GM12873 (cell line): ENCODE data around the gene IFT122.

Source experiments
- TF ChIP-seq, protein P1 (sequence below): IDR thresholded peaks from 2 replicates; pipeline ENCODE4 v1.5.1; 2012; ENCODE audit warnings: low read depth, mild to moderate bottlenecking, moderate library complexity, low read length, control low read depth; ENCODE audit not compliant: insufficient read depth; ENCODE audit errors: missing control alignments

Gene IFT122

DNA sequence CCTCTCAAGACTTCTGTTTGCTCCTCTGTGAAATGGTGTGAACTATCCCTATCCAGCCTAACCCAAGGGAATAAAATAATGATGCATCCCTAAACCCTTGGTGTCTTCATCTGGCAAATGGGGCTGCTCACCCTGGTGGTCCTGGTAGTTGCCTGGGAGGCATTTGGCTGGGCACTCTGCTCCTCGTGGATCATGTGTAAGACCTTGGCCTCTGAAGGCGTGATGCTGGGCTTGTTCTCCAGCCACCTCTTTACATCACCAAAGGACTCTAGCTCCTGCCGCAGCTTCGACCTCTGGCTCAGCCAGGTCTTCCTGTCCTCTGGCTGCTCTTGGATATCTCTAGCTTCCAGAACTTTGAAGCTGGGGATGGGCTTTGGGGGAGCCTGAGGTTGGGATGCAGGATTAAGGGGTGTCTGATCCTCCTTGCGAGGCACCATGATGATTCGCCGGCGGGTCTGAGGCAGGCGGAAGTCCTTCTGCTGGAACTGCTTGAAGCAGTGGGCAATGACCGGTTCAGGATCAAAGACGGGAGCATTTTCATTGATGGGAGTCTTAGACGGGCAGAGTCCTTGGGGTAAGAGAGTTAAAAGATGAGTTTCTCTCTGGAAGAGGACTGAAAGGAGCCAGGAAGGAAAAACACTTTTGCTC lies 18.7 kb upstream of the IFT122 start:
- TF ChIP-seq, protein P1, sequence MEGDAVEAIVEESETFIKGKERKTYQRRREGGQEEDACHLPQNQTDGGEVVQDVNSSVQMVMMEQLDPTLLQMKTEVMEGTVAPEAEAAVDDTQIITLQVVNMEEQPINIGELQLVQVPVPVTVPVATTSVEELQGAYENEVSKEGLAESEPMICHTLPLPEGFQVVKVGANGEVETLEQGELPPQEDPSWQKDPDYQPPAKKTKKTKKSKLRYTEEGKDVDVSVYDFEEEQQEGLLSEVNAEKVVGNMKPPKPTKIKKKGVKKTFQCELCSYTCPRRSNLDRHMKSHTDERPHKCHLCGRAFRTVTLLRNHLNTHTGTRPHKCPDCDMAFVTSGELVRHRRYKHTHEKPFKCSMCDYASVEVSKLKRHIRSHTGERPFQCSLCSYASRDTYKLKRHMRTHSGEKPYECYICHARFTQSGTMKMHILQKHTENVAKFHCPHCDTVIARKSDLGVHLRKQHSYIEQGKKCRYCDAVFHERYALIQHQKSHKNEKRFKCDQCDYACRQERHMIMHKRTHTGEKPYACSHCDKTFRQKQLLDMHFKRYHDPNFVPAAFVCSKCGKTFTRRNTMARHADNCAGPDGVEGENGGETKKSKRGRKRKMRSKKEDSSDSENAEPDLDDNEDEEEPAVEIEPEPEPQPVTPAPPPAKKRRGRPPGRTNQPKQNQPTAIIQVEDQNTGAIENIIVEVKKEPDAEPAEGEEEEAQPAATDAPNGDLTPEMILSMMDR = no peak

DNA sequence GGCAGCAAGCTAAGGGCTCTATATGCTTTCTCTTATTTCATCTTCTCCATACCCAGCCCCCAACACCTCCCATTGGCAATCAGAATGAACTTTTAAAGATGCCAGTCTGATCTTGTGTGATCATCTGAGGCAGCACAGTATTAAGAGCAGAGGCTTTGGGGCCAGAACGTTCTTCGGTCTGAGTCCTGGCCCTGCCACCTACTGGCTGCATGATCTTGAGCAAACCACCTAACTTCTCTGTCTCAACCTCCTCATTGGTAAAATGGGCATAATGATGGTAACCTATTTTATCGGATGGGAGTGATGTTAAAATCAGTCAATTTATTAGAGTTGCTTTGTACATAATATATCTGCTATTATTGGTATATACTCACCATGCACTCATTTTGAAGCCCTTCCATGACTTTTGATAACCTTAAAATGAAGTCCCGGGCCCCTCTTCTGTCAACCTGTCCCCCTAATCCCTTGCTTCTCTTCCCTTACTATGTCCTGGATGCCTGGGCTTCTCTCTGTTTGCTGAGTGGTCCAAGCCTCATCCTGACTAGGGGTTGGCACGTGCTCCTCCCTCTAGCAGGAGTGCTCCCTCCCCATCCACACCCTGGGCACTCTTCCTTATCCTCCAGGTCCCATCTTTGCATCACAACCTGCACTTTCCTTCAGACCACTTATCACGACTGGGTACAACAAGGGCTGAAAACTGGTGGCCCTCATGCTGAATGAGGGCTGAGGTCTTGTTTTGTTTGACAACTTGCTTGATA lies 17.9 kb upstream of the IFT122 start:
- TF ChIP-seq, protein P1 = peak; percentile 14

DNA sequence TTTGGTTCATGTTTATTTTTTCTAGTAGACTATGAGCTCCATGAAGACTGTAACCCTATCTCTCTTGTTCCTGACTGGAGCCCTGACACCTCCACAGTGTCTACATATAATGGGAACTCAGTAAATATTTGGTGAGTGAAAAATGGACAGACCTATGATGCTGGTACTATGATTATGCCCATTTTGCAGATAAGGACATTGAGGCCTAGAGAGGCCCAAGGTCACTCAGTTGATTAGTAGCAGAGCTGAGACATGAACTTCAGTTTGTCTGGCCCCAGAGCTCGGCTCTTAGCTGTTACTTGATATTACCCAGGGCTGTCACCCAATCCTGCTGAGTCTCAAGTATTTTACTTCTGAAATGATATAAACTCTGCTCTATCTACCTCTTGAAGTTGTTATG lies 17.1 kb upstream of the IFT122 start:
- TF ChIP-seq, protein P1 = no peak

DNA sequence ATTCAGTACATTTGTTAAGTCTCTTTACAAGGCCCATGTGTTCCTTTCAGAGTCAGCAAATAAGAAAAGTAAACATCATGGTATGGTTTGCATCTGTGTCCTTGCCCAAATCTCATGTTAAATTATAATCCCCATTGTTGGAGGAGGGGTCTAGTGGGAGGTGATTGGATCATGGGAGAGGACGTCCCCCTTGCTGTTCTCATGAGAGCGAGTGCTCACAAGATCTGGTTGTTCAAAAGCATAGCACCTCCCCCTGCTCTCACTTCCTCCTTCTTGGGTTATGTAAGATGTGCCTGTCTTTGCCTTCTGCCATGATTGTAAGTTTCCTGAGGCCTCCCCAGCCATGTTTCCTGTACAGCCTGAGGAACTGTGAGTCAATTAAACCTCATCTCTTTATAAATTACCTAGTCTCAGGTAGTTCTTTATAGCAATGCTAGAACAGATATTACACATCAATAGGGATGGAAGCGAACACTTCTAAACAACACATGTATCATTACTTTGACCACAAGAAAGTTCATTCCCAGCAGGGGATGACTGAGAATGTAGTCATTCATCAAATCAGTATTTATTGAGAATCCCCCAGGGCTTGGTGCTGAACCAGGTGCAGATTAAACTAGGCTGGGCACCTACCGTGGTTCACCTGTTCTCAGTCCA lies 15.7 kb upstream of the IFT122 start:
- TF ChIP-seq, protein P1 = no peak

DNA sequence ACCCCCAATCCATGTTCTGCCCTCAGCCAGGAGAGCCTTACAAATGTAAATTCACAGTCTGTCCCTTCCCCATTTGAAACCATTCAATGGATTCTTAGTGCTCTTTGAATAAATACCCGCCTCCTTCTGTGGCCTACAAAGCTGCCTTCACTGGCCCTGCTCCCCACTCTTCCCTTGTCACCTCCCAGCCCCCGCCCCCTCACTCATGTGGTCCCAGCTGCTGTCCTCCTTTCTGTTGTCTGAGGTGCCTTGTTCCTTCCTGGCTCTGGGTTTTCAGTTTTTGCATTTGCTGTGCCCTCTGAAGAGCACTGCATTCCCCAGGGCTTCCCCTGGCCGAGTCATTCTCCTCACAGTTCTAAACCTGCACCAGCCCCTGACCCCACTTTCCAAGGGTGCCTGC lies 14.8 kb upstream of the IFT122 start:
- TF ChIP-seq, protein P1 = no peak

DNA sequence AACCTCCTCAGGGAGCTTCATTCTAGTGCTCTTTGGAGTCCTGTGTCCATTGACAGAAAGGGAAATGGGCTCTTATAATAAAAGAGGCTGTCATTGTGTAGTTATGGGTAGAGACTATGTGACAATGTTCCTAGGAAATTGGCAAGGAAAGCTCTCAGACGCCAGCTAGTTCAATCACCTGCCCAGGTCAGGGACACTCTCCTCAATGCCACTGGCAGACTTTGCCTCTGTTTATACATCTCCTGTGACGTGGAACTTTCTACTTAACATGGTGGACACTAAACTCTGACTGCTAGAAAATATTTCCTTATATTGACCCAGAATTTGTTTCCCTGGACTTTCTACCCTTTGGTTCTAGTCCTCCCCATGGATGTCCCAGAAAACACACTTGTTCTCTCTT lies 14.4 kb upstream of the IFT122 start:
- TF ChIP-seq, protein P1 = no peak

DNA sequence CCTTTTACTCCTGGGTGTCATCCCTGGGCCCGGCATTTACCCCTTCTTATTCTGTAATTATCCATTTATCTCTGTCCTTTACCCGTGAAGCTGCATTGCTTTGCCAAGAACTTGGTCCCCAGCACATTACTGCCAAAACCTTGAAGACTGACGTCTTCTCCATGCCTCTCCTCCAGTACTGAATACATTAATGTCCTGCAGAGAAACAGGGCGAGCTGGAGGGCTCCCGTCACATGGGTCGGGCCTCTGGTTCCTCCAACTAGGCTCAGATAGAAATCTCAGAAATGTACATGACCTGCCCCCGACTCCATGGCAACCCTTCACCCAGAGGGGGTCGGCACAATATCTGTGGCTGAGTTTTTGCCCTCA lies 12.0 kb upstream of the IFT122 start:
- TF ChIP-seq, protein P1 = no peak
